Measurements from ENCODE around the gene VWA7.

DNA sequence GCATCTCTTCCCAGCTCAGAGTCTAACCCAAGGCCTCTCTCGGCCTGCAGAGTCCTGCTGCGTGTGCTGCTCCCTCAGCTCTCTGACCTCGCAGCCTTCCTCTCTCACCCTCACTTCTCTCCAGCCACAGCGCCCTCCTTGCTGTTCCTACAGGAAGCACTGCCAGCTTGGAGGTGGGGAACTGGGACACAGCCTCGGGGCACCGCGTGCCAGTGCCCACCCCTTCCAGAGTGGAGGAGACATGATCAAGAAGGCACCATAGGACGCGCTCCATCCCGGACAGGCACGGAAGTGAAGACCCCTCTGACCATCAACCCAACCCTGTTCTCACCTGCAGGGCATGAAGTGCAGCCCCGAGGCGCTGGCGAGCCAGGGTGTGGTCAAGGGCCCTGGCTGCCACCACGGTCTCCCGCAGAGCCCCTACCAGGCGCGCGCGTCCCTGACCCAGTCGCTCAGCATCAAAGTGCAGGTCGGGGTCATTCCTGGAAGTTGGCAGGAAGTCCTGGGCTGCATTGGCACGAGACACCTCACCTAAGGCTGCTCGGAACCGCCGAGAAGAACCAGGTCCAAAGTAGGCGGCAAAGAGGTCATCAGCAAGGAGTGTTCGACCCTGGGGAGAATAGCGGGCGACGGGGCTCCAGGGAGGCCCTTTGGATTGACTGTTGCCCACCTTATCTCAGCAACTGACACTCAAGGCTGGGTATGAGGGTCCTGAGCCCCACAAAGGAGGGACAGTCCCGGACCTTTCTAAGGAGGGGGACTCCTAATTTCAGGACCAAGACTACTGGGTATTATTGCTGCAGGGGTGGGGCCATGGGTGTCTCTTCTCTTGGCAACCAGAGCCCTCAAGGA lies 1.3 kb downstream of the VWA7 start:
- TF ChIP-seq, protein P1, sequence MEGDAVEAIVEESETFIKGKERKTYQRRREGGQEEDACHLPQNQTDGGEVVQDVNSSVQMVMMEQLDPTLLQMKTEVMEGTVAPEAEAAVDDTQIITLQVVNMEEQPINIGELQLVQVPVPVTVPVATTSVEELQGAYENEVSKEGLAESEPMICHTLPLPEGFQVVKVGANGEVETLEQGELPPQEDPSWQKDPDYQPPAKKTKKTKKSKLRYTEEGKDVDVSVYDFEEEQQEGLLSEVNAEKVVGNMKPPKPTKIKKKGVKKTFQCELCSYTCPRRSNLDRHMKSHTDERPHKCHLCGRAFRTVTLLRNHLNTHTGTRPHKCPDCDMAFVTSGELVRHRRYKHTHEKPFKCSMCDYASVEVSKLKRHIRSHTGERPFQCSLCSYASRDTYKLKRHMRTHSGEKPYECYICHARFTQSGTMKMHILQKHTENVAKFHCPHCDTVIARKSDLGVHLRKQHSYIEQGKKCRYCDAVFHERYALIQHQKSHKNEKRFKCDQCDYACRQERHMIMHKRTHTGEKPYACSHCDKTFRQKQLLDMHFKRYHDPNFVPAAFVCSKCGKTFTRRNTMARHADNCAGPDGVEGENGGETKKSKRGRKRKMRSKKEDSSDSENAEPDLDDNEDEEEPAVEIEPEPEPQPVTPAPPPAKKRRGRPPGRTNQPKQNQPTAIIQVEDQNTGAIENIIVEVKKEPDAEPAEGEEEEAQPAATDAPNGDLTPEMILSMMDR (IDR thresholded peaks at IDR 0.05) = no peak
- TF ChIP-seq POLR2A (IDR thresholded peaks at IDR 0.05) = no peak
